Naive thymus-derived CD8-positive, alpha-beta T cell (primary cell): ENCODE data around the gene PAX6. TPM values are rescaled to one million over a fixed set of nuclear protein-coding genes. Genes with fewer than 3 reads are reported as not detected.
A peak's percentile ranks its signal among the peaks of the same experiment; 100 is the strongest.

Experiments used
- ATAC-seq, 2 donors: fragments of 150-1000 bp; cut with Tn5 transposase in 1 of 2; sonication (Bioruptor Pico), chemical (Tn5 transposase) in 1 of 2; 1 replicate in 1 of 2; 2 replicates in 1 of 2; pipeline ENCODE4 v1.10.0; 2021; ENCODE audit warnings: mild to moderate bottlenecking in 2 of 2, moderate library complexity in 2 of 2
- POLR2A ChIA-PET: fragments of 350-600 bp; sonication (Branson Sonifier 250); formaldehyde crosslinking; loops from one replicate; lab custom pipeline; 2021; ENCODE audit warnings: antibody characterized with exemption; lab: Charles Lee
- DNase-seq, 10 donors: peaks; one replicate each; pipeline versions ENCODE4 v3.0.0 to v3.0.0-alpha.2; 2020 to 2022
- H3K27ac Mint-ChIP-seq, 10 donors: one replicate each; pipeline ENCODE4 v1.8.0; 2020 to 2022; ENCODE audit warnings: mild to moderate bottlenecking in 10 of 10, mixed read lengths in 10 of 10, moderate library complexity in 4 of 10, inconsistent platforms in 1 of 10
- H3K27me3 Mint-ChIP-seq, 5 donors: one replicate each; pipeline ENCODE4 v1.8.0; 2021 to 2022; ENCODE audit warnings: mixed read lengths in 5 of 5
- H3K36me3 Mint-ChIP-seq, 3 donors: one replicate each; pipeline ENCODE4 v1.8.0; 2020 to 2022; ENCODE audit warnings: mixed read lengths in 3 of 3, mild to moderate bottlenecking in 2 of 3, inconsistent platforms in 1 of 3
- H3K4me1 Mint-ChIP-seq, 4 donors: one replicate each; pipeline ENCODE4 v1.8.0; 2021 to 2022; ENCODE audit warnings: mixed read lengths in 4 of 4
- H3K4me3 Mint-ChIP-seq, 10 donors: one replicate each; pipeline ENCODE4 v1.8.0; 2020 to 2022; ENCODE audit warnings: mild to moderate bottlenecking in 10 of 10, mixed read lengths in 10 of 10, moderate library complexity in 6 of 10, inconsistent platforms in 1 of 10
- H3K9me3 Mint-ChIP-seq, 9 donors: one replicate each; pipeline ENCODE4 v1.8.0; 2020 to 2022; ENCODE audit warnings: mixed read lengths in 9 of 9, mild to moderate bottlenecking in 3 of 9, inconsistent platforms in 1 of 9, moderate library complexity in 1 of 9
- polyA plus RNA-seq, 3 donors: library from polyadenylated mRNA; unstranded; fragments of 300-500 nt; fragmentation: Illumina TruSeq; gene quantifications; one replicate each; pipeline ENCODE4 v1.2.3, GENCODE V29; 2021
- total RNA-seq, 8 experiments: library from RNA in 2 of 8; stranded (reverse) in 2 of 8; gene quantifications; one replicate each; pipeline ENCODE4 v1.2.3 and lab custom pipeline; 2021 to 2026

Gene PAX6
- total and polyA plus RNA-seq, 5 experiments from 2014 or later: 0.05 TPM; not detected in 4

- Mint-ChIP-seq H3K9me3 (peaks cover 0 to 64% (median 24%) of the 10 kb centered on the region in 9 donors), H3K36me3 (peaks cover 13 to 40% (median 25%) of the 10 kb centered on the region in 3 donors), H3K4me1 (peaks cover 22 to 59% (median 33%) of the 10 kb centered on the region in 4 donors), H3K4me3 (peak overlapping the region in 8 of 10 donors; percentile 3 to 60 (median 45)), H3K27me3 (peaks cover 57 to 96% (median 78%) of the 10 kb centered on the region in 5 donors), H3K27ac (peak overlapping the region in 1 of 10 donors; percentile 44)
- POLR2A ChIA-PET: no interaction called here
- ATAC-seq: peak in 1 of 2 donors; percentile 23
- no peak for DNase-seq
These were observed 12.3 kb downstream of the PAX6 start for GRCh38 chr11:31798554-31799434.

GRCh38 chr11:31798057-31798553, 13.0 kb downstream of the PAX6 start:
- H3K4me1 Mint-ChIP-seq: peaks cover 16 to 52% (median 26%) of the 10 kb centered on the region in 4 donors
- no peak for DNase-seq
- peaks cover 50 to 96% (median 77%) of the 10 kb centered on the region in 5 donors for H3K27me3 Mint-ChIP-seq
- POLR2A ChIA-PET: no interaction called here
- no peak for ATAC-seq
- no peak overlapping the region for H3K27ac Mint-ChIP-seq
- H3K4me3 Mint-ChIP-seq: peak overlapping the region in 7 of 10 donors; percentile 16 to 74 (median 47)
- peaks cover 8 to 40% (median 19%) of the 10 kb centered on the region in 3 donors for H3K36me3 Mint-ChIP-seq
- H3K9me3 Mint-ChIP-seq: peaks cover 0 to 58% (median 19%) of the 10 kb centered on the region in 9 donors

GRCh38 chr11:31797190-31798056, 13.7 kb downstream of the PAX6 start:
- Mint-ChIP-seq H3K9me3 (peaks cover 0 to 51% (median 19%) of the 10 kb centered on the region in 9 donors), H3K36me3 (peaks cover 8 to 40% (median 19%) of the 10 kb centered on the region in 3 donors)
- POLR2A ChIA-PET: no interaction called here

GRCh38 chr11:31796499-31797189, 14.5 kb downstream of the PAX6 start:
- Mint-ChIP-seq H3K4me3 (no peak overlapping the region), H3K27me3 (peaks cover 43 to 94% (median 73%) of the 10 kb centered on the region in 5 donors), H3K9me3 (peaks cover 0 to 45% (median 19%) of the 10 kb centered on the region in 9 donors), H3K27ac (no peak overlapping the region), H3K36me3 (peaks cover 8 to 33% (median 19%) of the 10 kb centered on the region in 3 donors), H3K4me1 (peaks cover 11 to 44% (median 23%) of the 10 kb centered on the region in 4 donors)
- no peak for DNase-seq
- ATAC-seq: no peak
- POLR2A ChIA-PET: no interaction called here

More at GRCh38 chr11:31797190-31798056, 13.7 kb downstream of the PAX6 start:
- ATAC-seq (no peak), DNase-seq (no peak)
- Mint-ChIP-seq H3K27ac (peak overlapping the region in 1 of 10 donors; percentile 71), H3K4me1 (peaks cover 11 to 45% (median 23%) of the 10 kb centered on the region in 4 donors), H3K4me3 (peak overlapping the region in 7 of 10 donors; percentile 16 to 74 (median 47)), H3K27me3 (peaks cover 48 to 96% (median 76%) of the 10 kb centered on the region in 5 donors)

- DNase-seq (no peak), ATAC-seq (no peak)
- Mint-ChIP-seq H3K27ac (peak overlapping the region in 1 of 10 donors; percentile 24), H3K4me3 (no peak overlapping the region), H3K4me1 (peaks cover 11 to 38% (median 23%) of the 10 kb centered on the region in 4 donors), H3K27me3 (peaks cover 38 to 86% (median 66%) of the 10 kb centered on the region in 5 donors), H3K9me3 (peaks cover 0 to 37% (median 12%) of the 10 kb centered on the region in 9 donors), H3K36me3 (peaks cover 8 to 26% (median 16%) of the 10 kb centered on the region in 3 donors)
- POLR2A ChIA-PET: no interaction called here
These were observed 15.2 kb downstream of the PAX6 start for GRCh38 chr11:31795706-31796498.

GRCh38 chr11:31794548-31794947, 16.6 kb downstream of the PAX6 start:
- DNase-seq (no peak), ATAC-seq (no peak)
- H3K27ac Mint-ChIP-seq: no peak overlapping the region
- peaks cover 2 to 25% (median 13%) of the 10 kb centered on the region in 4 donors for H3K4me1 Mint-ChIP-seq
- H3K9me3 Mint-ChIP-seq: peaks cover 0 to 27% (median 3%) of the 10 kb centered on the region in 9 donors
- H3K27me3 Mint-ChIP-seq: peaks cover 27 to 73% (median 53%) of the 10 kb centered on the region in 5 donors
- no peak overlapping the region for H3K4me3 Mint-ChIP-seq
- H3K36me3 Mint-ChIP-seq: peaks cover 3 to 15% (median 5%) of the 10 kb centered on the region in 3 donors
- POLR2A ChIA-PET: no interaction called here

GRCh38 chr11:31793264-31793663, 17.9 kb downstream of the PAX6 start:
- ATAC-seq (no peak), DNase-seq (no peak)
- Mint-ChIP-seq H3K9me3 (peaks cover 0 to 22% (median 3%) of the 10 kb centered on the region in 9 donors), H3K27me3 (peaks cover 25 to 64% (median 46%) of the 10 kb centered on the region in 5 donors), H3K36me3 (peaks cover 3 to 15% (median 5%) of the 10 kb centered on the region in 3 donors), H3K4me3 (no peak overlapping the region), H3K27ac (no peak overlapping the region), H3K4me1 (peaks cover 2 to 13% (median 7%) of the 10 kb centered on the region in 4 donors)
- POLR2A ChIA-PET: no interaction called here

GRCh38 chr11:31792456-31792855, 18.7 kb downstream of the PAX6 start:
- Mint-ChIP-seq H3K36me3 (peaks cover 2 to 15% (median 5%) of the 10 kb centered on the region in 3 donors), H3K9me3 (peaks cover 0 to 19% (median 3%) of the 10 kb centered on the region in 9 donors), H3K27ac (no peak overlapping the region), H3K4me1 (peaks cover 0 to 5% (median 4%) of the 10 kb centered on the region in 4 donors), H3K4me3 (no peak overlapping the region), H3K27me3 (peaks cover 21 to 56% (median 42%) of the 10 kb centered on the region in 5 donors)
- DNase-seq (no peak), ATAC-seq (no peak)
- POLR2A ChIA-PET: no interaction called here

- H3K4me3 Mint-ChIP-seq: no peak overlapping the region
- DNase-seq: no peak
- POLR2A ChIA-PET: no interaction called here
- H3K27me3 Mint-ChIP-seq: peaks cover 18 to 53% (median 38%) of the 10 kb centered on the region in 5 donors
- H3K36me3 Mint-ChIP-seq: peaks cover 0 to 15% (median 7%) of the 10 kb centered on the region in 3 donors
- H3K4me1 Mint-ChIP-seq: peaks cover 0 to 2% (median under 1%) of the 10 kb centered on the region in 4 donors
- no peak overlapping the region for H3K27ac Mint-ChIP-seq
- ATAC-seq: no peak
- peaks cover 0 to 15% (median 0%) of the 10 kb centered on the region in 9 donors for H3K9me3 Mint-ChIP-seq
These were observed 19.1 kb downstream of the PAX6 start for GRCh38 chr11:31792036-31792435.

GRCh38 chr11:31790649-31791048, 20.5 kb downstream of the PAX6 start:
- Mint-ChIP-seq H3K27ac (no peak overlapping the region), H3K4me1 (no peaks in the 10 kb centered on the region), H3K36me3 (peaks cover 1 to 10% (median 3%) of the 10 kb centered on the region in 3 donors), H3K9me3 (peaks cover 0 to 7% (median 0%) of the 10 kb centered on the region in 9 donors), H3K4me3 (no peak overlapping the region), H3K27me3 (peaks cover 10 to 43% (median 28%) of the 10 kb centered on the region in 5 donors)
- ATAC-seq (no peak), DNase-seq (no peak)
- POLR2A ChIA-PET: no interaction called here

GRCh38 chr11:31788085-31788484, 23.0 kb downstream of the PAX6 start:
- no peak for DNase-seq
- H3K4me1 Mint-ChIP-seq: no peaks in the 10 kb centered on the region
- H3K36me3 Mint-ChIP-seq: peaks cover 9 to 11% (median 9%) of the 10 kb centered on the region in 3 donors
- POLR2A ChIA-PET: no interaction called here
- no peak overlapping the region for H3K27ac Mint-ChIP-seq
- peaks cover 5 to 18% (median 11%) of the 10 kb centered on the region in 5 donors for H3K27me3 Mint-ChIP-seq
- no peak for ATAC-seq
- no peaks in the 10 kb centered on the region for H3K9me3 Mint-ChIP-seq
- no peak overlapping the region for H3K4me3 Mint-ChIP-seq
